ENCODE data around the gene VSIG1.
A peak's percentile ranks its signal among the peaks of the same experiment; 100 is the strongest.

Gene VSIG1

DNA sequence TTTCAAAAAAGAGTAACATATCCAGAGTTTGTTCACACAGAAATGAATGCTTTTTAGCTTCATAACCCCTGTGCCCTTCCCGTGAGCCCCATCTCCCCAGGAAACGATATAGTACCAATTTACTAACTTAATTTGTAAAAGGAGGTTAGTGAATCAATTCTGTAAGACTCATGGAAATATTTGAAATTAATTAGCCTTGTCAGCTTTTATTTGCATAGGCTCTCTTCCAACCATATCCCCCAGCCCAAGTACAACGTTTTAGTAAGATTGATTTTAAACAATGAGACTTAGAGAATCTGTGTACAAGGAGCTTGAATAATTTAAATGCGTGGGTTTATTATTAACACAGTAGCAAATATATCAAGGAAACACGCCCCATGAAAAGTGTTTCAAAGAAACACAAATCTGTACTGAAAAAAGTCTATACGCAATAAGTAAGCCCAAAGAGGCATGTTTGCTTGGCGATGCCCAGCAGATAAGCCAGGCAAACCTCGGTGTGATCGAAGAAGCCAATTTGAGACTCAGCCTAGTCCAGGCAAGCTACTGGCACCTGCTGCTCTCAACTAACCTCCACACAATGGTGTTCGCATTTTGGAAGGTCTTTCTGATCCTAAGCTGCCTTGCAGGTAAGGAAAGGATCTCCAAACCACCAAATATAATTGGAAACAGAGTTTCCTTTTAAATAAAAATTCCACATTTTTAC, at the start of gene VSIG1:
Gene VSIG1 (plus strand): TSS at position 512 of the 703 bp plus-strand sequence. CDS start 66 bp downstream, at position 578.
- no peak for DNase-seq (ENCODE audit: low read depth)
- no peak within 1 kb of the TSS for H3K4me3 ChIP-seq (ENCODE audit: low read depth, low read length)

DNA sequence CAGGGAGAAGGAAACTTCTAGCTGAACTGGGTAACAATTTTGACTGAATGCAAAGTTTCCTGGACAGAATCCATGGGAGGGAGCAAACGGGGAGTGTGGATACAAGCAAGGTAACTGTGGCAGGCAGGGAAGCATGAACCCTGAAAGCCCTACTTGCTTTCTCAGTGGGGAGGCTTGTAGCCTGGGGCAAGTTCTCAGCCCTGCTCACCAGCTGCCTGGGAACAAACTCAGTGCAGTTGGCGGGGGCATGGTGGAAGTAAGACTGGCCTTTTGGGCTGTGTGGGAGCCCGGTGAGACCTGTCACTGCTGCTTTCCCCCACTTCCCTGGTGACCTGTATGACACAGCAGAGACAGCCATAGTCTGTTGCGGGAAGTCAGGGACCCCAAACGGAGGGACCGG, 48.7 kb upstream of the VSIG1 start:
- H3K4me3 ChIP-seq (ENCODE audit: low read depth, low read length) = no peak overlapping the region
- DNase-seq (ENCODE audit: low read depth) = no peak

DNA sequence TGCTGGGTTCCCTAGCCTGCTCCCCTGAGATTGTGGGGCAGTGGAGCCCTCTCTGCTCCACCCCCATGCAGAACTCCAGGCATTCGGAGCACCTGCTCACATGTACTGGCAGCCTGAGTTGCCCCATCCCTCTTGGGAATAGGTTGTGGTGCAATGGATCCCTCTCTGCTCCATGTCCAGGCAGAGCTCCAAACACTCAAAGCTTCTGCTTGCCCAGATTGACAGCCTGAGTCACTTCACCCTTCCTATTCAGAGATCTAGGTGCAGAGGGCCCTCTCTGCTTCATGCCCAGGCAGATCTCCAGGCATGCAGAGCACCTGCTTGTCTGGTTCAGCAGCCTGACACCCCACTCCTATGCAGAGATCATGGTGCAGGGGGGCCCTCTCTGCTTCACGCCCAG, 44.1 kb upstream of the VSIG1 start:
- DNase-seq (ENCODE audit: low read depth) = no peak
- H3K4me3 ChIP-seq (ENCODE audit: low read depth, low read length) = no peak overlapping the region

- H3K4me3 ChIP-seq (ENCODE audit: low read depth, low read length) = no peak overlapping the region
- DNase-seq (ENCODE audit: low read depth) = no peak
Observed at GRCh38 chrX:108001218-108001814, 43.5 kb upstream of the VSIG1 start.

GRCh38 chrX:108018656-108019381, 26.0 kb upstream of the VSIG1 start:
- no peak overlapping the region for H3K4me3 ChIP-seq (ENCODE audit: low read depth, low read length)
- no peak for DNase-seq (ENCODE audit: low read depth)

DNA sequence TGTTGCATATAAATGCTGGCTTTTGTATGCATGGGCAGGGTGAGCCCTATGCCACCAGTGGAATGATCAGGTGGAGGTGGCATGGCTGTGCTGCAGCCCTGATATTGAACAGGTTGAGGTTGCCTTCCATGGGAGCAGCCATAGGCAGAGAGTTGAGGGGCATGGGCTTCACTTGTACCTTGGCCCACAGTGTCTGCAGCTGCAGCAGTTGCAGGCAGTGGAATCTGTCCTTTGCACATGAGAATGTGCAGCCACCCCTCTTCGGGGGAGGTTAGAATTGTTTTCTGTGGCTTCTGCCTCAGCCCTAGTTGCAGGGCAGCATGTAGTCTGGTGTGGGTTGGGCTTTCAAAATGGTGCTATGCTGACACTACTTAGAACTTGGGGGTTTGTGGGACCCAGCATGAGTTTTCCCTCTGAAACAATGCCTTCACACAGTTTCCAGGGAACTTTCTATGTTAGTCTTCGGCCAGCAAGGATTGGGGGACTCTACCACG, 25.4 kb upstream of the VSIG1 start:
- DNase-seq (ENCODE audit: low read depth) = no peak
- H3K4me3 ChIP-seq (ENCODE audit: low read depth, low read length) = no peak overlapping the region

DNA sequence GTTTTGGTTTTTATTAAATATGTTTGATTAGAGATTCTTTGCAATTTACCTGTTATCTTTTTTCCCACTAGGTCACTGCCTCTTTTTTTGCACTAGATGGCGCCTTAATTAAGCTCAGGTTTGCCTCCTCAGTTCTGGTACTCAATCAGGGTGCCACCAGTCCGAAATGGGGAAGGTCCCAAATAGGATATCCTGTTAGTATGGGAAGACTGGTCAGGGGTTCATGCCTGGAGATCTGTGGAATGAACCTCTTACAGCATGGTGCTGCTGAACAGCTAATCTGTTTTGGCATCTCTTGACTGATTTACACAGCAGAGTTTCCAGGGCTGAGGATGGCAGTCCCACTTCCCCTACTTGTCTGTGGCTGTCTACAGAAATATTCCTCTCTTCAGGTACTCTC, 24.2 kb upstream of the VSIG1 start:
- no peak for DNase-seq (ENCODE audit: low read depth)
- H3K4me3 ChIP-seq (ENCODE audit: low read depth, low read length) = no peak overlapping the region

DNA sequence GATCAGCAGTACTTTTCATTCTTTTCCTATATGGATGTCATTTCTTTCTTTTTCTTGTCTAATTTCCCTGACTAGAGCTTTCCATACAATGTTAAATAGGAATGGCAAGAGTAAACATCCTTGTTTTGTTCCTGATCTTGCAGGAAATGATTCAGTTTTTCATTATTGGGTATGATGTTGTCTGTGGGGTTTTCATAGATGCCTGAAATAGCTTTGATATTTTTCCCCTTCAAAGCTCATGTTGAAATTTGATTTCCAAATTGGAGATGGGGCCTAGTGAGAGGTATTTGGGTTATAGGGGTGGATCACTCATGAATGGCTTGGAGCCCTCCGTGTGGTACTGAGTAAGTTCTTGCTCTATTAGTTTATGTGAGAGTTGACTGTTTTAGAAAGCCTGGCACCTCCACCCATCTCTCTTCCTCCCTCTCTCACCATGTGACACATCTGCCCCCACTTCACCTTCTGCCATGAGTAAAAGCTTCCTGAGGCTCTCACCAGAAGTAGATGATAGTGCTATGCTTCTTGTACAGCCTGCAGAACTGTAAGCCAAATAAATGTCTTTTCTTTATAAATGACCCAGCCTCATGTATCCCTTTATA, 22.3 kb upstream of the VSIG1 start:
- DNase-seq (ENCODE audit: low read depth) = no peak

GRCh38 chrX:108025376-108025775, 19.5 kb upstream of the VSIG1 start:
- no peak for DNase-seq (ENCODE audit: low read depth)
- no peak overlapping the region for H3K4me3 ChIP-seq (ENCODE audit: low read depth, low read length)

More for the DNA sequence above, 22.3 kb upstream of the VSIG1 start:
- no peak overlapping the region for H3K4me3 ChIP-seq (ENCODE audit: low read depth, low read length)

DNA sequence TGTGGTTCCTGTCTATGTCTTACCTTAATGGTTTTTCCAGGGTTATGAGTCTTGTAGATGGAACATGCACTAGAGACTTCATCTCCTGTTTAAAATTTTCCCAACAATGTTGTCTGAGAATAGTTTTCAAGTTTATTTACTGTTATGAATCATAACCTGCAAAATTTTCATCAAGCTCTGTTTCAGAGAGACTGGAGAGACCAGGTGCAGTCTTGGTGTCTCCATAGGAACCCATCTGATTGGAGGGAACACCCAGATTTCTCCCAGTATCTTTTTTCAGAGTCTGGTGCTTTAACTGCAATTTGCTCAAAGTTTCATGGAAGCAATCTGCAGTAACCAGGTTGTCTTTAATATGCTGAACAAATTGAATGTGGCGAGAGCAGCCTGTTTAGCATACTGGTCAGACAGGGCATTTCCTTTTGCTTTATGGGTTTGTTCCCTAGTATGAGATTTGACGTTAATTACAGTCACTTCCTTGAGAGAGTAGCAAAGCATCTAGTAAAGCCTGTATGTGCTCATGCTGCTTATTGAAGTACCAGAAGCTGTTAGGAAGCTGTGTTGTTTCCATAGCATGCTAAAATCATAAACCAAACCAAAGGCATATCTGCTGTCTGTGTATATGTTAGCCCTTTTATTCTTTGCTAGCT, 18.8 kb upstream of the VSIG1 start:
- no peak overlapping the region for H3K4me3 ChIP-seq (ENCODE audit: low read depth, low read length)
- DNase-seq (ENCODE audit: low read depth) = no peak

- H3K4me3 ChIP-seq (ENCODE audit: low read depth, low read length) = no peak overlapping the region
- DNase-seq (ENCODE audit: low read depth) = no peak
Observed at GRCh38 chrX:108028854-108029253, 16.0 kb upstream of the VSIG1 start.

DNA sequence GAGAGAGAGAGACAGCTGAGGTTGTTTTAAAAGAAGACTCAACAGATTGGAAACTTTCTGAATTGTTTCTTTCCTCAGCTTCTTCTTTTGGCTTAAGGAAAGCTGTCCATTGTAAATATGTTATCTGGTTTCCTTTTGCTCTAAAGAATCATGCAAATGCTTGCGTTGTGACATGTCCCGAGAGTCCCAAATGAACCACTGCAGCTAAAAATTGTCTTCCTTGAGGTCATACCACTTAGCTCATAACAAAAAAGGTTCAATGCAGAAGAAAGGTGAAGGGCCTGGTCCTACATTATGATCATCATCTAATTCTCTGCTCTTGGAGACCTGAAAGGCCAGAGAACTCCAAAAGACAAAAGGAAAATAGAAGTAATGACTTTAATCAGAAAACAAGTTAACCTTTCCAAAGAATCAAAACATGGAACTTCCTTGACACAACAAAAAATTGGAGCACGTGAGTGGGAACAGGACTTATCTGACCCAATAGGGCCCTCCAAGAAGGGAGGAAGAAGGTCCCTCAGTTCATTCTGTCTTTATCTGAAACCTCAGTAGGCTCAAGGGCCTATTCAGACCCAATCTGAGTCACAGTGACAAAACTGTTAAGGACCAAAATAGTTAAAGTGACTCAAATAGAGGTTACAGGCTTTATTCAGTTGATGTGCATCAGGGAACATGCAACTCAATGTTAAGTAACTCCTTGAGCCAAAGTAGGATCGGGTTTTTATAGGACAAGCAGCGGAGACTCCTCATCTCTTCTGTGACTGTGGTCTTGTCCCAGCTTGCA, 14.7 kb upstream of the VSIG1 start:
- DNase-seq (ENCODE audit: low read depth) = no peak
- H3K4me3 ChIP-seq (ENCODE audit: low read depth, low read length) = no peak overlapping the region

- H3K4me3 ChIP-seq (ENCODE audit: low read depth, low read length) = no peak overlapping the region
- DNase-seq (ENCODE audit: low read depth) = no peak
Observed at GRCh38 chrX:108032944-108033343, 11.9 kb upstream of the VSIG1 start.

GRCh38 chrX:108033890-108034289, 11.0 kb upstream of the VSIG1 start:
- DNase-seq (ENCODE audit: low read depth) = no peak
- no peak overlapping the region for H3K4me3 ChIP-seq (ENCODE audit: low read depth, low read length)

GRCh38 chrX:108034725-108035124, 10.1 kb upstream of the VSIG1 start:
- H3K4me3 ChIP-seq (ENCODE audit: low read depth, low read length) = no peak overlapping the region
- no peak for DNase-seq (ENCODE audit: low read depth)

DNA sequence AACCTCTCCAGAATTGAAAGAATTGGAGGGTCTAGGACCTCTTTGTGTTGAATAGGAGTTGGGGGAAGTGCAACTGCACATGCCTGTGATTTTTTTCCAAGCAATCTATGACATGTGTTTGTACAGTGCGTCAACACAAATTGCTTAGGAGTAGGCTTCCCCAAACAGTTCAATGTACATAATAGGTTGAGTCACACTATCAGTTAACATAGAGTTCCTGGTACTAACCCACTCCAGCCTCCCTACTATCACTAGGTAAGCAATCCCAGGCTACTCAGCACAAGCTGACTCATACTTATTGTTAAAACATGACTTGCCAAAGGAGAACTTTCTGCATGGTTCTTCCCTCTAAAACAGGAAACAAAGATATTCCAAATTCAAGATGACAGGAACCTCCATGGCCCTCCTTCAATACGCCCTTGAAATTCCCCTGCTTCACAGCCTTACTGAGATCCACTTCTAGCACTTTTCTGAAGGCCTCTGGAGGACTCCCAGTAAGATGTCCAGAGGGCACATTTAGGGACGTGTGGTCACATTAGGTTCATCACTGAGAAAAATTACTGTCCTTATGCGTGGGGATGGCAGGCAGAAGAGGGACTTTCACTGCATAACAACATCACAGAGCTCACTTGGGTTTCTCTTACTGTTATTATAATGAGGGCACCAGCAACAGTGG, 8.4 kb upstream of the VSIG1 start:
- DNase-seq (ENCODE audit: low read depth) = peak; percentile 73

GRCh38 chrX:108049649-108050048, 4.8 kb downstream of the VSIG1 start:
- no peak for DNase-seq (ENCODE audit: low read depth)
- no peak overlapping the region for H3K4me3 ChIP-seq (ENCODE audit: low read depth, low read length)

More for the DNA sequence above, 8.4 kb upstream of the VSIG1 start:
- no peak overlapping the region for H3K4me3 ChIP-seq (ENCODE audit: low read depth, low read length)

- H3K4me3 ChIP-seq (ENCODE audit: low read depth, low read length) = no peak overlapping the region
- DNase-seq (ENCODE audit: low read depth) = no peak
Observed at GRCh38 chrX:108053218-108053617, 8.4 kb downstream of the VSIG1 start.

Measured in skeletal muscle cell (primary cell).